ENCODE results near the gene NEU3.

GRCh38 chr11:75025561-75025960 lies 36.8 kb downstream of the NEU3 start:
- TF ChIP-seq POLR2A (IDR thresholded peaks at IDR 0.05), result no peak
- TF ChIP-seq CTCF (IDR thresholded peaks at IDR 0.05), result no peak
